ENCODE data around the gene SHROOM4.

DNA sequence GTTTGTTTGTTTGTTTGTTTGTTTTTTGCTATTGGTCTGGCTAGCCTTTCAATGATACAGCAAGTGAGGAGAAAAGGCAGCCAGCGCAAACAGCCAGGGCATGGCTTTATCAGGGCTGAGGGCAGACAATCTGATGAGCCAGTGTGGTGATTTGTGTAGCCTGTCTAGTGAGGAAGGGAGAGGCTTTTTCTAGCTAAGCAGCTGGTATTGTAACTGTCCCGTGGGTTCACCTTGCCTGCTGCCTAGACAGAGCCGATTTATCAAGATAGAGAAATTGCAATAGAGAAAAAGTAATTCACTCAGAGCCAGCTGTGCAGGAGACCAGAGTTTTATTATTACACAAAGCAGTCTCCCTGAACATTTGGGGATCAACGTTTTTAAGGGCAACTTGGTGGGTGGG is 28.2 kb upstream of the SHROOM4 start:
- TF ChIP-seq, protein P1, sequence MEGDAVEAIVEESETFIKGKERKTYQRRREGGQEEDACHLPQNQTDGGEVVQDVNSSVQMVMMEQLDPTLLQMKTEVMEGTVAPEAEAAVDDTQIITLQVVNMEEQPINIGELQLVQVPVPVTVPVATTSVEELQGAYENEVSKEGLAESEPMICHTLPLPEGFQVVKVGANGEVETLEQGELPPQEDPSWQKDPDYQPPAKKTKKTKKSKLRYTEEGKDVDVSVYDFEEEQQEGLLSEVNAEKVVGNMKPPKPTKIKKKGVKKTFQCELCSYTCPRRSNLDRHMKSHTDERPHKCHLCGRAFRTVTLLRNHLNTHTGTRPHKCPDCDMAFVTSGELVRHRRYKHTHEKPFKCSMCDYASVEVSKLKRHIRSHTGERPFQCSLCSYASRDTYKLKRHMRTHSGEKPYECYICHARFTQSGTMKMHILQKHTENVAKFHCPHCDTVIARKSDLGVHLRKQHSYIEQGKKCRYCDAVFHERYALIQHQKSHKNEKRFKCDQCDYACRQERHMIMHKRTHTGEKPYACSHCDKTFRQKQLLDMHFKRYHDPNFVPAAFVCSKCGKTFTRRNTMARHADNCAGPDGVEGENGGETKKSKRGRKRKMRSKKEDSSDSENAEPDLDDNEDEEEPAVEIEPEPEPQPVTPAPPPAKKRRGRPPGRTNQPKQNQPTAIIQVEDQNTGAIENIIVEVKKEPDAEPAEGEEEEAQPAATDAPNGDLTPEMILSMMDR (IDR thresholded peaks at IDR 0.05) = no peak
- TF ChIP-seq POLR2A (IDR thresholded peaks at IDR 0.05) = no peak

All from esophagus squamous epithelium (tissue), 4 donors.